ENCODE results near the gene MEIS3.
A peak's percentile ranks its signal among the peaks of the same experiment; 100 is the strongest.
"Not testable (repeated sequence)": the region's sequence is repeated elsewhere in the genome, so short reads cannot be mapped to it uniquely, and the experiment has no call there.

MEIS3 gene

DNA sequence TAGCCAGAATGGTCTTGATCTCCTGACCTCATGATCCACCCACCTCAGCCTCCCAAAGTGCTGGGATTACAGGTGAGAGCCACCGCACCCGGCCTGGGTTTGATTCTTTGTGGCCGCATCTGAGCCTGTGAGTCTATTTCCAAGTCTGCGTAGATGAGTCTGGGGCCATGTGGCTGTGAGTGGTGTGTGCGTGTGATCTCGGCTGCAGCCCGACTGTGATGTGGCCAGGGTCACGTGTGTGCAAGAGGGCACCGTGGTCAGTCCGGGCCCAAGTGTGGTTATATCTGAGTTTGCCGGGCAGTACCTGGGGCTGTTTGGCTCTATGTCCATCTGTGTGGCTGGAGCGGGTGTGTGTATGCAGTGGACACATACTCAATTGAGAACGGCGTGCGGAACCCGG lies 5.4 kb downstream of the MEIS3 start:
- DNase-seq, result no peak

DNA sequence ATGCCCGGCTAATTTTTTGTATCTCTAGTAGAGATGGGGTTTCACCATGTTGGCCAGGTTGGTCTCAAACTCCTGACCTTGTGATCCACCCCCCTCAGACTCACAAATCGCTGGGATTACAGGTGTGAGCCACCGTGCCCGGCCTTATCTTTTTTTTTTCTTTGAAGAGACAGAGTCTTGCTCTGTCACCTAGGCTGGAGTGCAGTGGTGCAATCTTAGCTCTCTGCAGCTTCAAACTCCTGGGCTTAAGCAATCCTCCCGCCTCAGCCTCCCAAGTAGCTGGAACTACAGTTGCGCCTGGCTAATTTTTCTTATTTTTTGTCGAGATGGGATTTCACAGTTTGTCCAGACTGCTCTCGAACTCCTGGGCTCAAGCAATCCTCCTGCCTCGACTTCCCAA lies 7.6 kb downstream of the MEIS3 start:
- not testable (repeated sequence) for DNase-seq

DNA sequence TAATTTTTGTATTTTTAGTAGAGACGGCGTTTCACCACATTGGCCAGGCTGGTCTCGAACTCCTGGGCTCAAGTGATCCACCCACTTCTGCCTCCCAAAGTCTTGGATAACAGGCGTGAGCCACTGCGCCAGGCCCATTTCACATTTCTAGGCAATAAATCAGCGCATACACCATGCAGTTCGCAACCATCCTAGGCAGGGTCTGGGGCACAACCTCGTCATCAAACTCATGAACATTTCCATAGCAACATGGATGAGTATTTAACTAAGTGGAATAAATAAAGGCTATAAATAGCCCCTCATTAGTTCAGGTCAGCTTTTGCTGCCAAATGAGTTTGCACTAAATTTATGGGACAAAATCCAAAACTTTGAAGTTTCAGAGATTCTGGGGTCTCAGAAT lies 8.2 kb downstream of the MEIS3 start:
- no peak for DNase-seq

DNA sequence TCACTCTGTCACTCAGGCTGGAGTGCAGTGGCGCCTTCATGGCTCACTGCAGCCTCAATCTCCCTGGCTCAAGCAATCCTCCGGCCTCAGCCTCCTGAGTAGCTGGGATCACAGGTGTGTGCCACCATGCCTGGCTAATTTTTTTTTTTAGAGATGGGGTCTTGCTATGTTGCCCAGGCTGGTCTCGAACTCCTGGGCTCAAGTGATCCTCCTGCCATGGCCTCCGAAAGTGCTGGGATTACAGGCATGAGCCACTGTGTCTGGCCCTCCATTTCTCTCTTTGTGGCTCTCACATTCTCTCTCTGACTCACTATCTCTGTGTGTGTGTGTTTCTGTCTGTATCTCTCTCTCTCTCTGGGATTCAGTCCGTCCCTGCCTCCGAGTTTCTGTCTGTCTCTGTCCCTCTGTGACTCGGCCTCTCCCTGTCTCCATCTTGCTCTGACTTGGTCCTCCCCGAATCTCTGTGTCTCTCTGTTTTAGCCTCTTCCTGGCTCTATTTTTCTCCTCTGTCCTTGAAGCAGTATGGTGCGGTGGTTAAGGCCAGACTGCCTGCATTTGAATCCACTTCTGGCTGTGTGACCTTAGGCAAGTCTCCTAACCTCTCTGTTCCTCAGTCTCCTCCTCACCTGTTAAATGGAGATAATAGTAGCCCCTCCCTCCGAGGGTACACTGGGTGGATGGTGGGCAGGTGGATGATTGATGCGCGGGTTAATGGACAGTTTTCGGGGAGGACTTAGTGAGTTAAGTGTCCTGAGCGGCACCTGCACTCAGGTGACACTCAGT lies 11.0 kb downstream of the MEIS3 start:
- DNase-seq, result no peak

DNA sequence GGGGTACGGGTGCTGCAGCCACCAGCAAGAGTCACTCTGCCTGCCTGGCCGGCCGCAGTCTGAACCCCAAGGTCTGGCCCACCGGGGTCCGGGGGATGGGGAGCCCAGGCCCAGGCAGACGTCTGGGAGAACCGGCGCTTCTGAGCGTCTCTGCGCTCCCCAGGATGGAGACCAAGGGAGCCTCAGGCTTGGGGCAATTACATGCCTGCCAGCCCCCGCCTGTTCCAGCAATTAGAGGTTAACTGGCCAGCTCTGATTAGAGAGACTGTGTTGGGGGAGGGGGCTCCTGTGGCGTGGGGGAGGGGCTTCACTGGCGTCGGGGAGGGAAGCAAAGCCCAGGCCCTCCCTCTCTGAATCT lies 11.9 kb downstream of the MEIS3 start:
- no peak for DNase-seq

DNA sequence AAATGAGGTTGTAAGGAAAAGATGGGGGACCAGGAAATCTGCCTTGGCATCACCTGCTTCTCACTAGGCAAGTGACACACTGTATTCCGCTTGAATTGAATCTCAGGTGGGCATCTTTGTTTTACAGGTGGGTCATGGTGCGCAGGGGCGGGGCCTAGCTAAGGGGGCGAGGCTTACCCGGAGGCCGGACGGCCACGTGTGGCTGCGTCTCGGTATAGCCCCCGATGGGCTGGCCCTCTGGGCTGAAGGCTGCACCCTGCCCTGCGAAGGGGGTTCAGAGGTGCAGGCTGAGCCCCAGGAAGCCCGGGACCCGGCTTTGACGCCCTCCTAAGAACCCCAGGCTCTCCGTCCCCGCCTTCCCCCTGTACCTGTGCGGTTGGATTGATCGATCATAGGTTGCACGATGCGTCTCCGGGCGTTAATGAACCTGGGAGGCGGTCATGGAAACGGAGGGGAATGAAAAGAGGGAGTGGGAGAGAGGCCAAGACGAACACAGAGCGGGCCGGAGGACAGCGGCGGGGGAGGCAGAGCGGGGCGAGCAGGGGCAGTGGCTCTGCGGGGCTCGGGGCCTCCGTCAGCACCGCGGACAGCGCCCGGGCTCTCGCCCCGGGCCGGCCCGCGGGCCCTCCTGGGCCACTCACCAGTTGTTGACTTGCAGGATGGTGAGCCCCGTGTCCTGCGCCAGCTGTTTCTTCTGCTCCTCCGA lies 12.5 kb downstream of the MEIS3 start:
- DNase-seq, result no peak

DNA sequence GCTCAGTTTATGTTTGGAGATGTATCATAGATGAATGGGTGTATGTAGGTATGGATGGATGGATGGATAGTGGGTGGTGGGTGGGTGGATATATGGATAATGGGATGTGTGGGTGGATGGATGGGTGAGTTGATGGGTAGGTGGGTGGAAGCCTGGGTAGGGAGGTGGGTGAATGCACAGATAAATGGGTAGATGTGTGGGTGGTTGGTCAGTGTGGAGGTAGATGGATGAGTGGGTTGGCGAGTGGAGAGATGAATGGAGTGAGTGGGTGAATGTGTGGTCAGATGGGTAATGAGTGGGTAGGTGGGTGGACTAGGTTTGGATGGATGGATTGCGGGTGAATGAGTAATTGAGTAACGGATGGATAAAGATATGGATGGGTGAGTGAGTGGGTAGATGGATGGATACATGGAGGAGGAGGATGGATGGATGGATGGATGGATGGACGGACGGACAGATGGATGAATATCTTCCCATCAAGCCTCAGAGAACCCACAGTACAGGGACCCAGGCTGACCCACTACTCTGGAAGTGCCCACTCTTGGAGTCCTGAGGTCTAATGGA lies 13.4 kb downstream of the MEIS3 start:
- DNase-seq, result no peak

DNA sequence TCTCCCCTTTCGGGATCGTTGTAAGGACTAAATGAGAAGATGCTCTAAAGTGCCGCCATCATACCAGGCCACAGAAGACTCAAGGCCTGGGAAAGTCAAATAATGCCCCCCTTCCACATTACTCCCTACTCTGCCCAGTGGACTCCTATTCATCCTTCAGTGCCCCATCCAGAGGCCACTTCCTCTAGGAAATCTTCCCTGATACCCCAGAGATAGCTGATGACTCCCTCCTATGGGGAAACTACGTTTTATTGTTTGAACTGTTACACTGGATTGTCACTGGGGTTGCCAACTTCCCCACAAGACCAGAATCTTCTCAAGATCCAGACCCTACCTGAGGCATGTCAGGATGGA lies 14.2 kb downstream of the MEIS3 start:
- DNase-seq, result no peak

DNA sequence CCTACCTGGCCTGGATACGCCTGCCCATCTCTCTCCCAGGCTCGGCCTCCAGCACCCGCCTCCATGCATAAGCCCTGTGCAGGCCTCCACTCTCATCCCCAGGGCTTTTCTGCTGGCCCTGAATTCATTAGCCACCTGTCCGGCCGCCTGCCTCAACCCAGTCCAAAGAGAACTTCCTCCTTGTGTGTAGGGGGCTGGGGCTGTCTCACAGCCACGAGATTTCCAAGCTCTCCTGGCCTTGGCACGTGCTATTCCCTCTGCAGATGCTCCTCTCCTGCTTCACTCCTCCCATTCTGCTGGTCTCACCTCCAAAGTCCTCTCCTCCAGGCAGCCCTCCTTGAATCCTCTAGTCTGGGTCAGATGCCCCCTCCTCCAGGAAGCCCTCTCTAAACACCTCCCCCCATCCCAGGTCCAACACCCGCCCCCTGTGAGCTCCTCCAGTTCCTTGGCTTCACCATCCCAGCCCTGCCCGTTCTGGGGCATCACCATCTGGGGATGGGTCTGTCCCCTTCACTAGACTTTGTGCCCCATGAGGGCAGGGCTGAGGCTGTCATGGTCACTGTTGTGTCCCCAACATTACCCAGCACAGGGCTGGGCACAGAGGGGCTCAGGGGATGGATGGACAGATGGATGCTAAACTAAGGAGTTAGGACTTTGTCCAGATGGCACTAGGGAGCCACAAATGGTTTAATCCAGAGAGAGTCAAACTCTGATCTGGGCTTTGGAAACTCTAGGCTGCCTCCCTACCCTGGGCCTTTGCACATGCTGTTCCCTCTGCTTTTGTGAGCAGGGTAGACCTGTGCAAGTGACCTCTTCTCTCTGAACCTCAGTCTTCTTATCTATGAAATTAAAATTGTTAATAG lies 14.8 kb downstream of the MEIS3 start:
- DNase-seq, result no peak

DNA sequence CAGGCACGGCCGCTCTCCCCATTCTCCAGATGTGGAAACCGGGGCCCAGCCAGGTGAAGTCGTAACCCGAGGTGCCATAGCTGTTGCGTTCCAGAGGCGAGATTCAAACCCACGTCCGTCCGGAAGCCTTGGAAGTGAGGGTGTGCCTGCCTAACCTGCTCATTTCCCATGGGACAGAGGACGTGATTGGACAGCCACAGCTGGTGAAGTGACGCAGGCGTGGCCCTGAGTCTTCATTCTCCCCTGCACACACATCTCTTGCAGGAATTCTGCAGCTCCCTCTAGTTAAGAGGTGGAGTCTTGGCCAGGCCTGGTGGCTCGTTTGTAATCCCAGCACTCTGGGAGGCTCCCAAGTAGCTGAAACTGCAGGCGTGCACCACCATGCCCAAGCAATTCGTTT lies 16.8 kb downstream of the MEIS3 start:
- DNase-seq, result no peak

DNA sequence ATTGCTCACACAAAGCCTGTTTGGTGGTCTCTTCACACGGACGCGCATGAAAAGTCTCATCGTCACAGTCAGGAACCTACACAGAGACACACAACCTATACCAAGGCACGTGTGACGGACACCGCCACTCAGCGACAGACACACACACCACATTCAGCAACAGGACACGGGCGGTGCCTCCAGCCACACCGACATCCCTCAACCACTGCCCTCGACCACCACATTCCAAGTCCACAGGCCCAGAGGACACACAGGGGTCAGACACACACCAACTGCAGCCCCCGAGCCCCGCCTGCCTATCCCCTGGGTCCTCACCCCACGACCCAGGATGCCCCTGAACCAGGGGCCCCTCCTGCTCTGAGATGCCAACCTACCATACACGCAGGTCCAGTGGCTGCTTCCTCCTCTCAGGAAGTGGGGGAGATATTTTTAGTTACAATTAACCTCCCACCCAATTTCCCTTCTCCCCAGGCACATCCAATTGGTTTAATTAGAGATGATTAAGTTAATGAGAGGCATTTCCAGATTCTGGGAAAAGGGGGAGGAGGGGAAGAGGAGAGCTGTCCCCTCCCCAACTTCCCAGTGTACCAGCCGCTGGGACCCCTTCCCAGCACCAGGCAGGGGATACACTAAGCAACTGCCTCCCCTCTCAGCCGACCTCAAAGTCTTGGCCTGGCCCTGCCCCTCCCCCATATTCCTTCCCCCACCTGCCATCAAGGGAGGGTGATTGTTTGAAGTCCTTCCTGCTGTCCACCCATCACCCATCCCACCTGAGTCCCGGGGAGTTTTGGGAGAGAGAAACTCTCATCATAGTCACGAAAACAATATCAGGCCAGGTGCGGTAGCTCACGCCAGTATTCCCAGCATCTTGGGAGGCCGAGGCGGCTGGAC lies 20.4 kb downstream of the MEIS3 start:
- no peak for DNase-seq

DNA sequence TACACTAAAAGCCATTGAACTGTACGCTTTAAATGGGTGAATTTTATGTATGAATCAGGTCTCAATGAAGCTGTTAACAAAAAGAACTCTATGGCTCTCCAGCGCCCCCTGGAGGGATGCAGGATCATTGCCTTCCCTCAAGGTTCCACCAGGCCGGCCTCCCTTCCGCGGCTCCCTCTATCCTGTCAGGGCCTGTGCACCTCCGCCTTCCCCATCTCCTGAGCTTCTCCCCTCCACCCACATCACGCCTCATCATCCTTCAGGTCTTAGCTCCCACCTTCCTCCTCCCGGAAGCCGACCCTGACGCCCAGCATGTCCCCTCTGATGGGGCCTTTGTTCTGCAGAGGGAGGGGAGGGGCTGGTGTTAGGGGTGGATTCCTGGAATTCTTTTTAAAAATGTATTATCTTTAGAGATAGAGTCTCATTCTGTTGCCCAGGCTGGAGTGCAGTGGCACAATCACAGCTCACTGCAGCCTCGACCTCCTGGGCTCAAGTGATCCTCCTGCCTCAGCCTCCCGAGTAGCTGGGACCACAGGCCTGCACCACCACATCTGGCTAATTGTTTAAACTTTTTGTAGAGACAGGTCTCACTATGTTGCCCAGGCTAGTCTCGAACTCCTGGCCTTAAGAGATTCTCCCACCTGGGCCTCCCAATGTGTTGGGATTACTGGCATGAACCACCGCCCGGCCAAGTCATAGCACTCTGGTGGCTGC lies 27.7 kb downstream of the MEIS3 start:
- DNase-seq, result peak; percentile 91

DNA sequence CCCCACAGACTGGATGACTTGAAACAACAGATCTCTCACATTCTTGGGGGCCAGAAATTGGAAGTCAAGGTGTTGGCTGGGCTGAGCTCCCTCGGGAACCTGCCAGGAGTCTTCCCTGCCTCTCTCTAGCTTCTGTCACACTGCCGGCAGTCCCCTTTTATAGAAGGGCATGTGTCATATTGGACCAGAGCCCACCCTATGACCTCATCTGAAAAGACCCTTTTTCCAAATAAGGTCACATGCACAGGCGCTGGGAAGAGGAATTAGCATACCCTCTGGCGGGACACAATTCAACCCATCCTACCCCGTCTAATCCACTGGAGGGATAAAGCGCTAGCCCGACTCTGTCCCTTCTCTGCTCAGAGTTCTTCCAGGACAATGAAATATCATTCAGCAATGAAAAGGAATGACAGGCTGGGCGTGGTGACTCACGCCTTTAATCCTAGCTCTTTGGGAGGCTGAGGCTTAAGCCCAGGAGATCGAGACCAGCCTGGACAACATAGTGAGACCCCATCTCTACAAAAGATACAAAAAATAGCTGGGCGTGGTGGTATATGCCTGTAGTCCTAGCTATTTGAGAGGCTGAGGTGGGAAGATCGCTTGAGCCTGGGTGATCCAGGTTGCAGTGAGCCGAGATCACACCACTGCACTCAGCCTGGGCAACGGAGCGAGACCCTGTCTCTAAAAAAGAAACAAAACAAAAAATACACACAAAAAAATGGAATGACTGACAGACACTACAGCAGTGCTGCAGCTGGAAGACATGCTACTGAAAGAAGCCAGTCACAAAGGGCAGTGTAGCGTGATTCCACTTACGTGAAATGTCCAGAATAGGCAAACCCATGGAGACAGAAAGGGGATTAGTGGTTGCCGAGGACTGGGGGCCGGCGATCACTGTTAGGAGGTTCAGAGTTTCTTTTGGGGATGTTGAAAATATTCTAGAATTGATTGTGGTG lies 28.5 kb downstream of the MEIS3 start:
- no peak for DNase-seq

DNA sequence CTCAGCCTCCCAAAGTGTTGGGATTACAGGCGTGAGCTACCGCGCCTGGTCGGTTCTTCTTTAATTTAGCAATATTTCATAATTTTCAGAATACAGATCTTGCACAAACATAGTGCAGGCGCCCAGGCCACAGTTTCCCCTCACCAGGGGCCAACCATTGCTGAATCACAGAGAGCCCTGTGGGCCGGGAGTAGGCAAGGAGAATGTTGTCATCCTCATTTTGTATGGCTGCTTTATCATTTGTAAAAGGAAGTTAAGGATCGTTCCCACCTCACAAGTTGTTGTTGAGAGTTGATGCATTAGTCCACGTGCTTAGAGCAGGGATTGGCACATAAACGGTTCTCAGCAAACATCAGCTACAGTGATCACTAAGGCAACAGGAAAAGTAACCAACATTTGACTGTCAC lies 30.2 kb downstream of the MEIS3 start:
- no peak for DNase-seq

DNA sequence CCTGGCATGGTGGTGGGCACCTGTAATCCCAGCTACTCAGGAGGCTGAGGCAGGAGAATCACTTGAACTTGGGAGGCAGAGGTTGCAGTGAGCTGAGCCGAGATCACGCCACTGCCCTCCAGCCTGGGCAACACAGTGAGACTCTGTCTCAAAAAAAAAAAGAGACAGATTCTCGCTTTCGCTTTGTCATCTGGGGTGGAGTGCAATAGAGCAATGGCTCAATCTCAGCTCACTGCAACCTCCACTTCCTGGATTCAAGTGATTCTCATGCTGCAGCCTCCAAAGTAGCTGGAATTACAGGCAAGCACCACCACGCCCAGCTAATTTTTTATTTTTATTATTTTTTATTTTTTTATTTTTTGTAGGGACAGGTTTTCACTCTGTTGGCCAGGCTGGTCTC lies 30.6 kb downstream of the MEIS3 start:
- not testable (repeated sequence) for DNase-seq

DNA sequence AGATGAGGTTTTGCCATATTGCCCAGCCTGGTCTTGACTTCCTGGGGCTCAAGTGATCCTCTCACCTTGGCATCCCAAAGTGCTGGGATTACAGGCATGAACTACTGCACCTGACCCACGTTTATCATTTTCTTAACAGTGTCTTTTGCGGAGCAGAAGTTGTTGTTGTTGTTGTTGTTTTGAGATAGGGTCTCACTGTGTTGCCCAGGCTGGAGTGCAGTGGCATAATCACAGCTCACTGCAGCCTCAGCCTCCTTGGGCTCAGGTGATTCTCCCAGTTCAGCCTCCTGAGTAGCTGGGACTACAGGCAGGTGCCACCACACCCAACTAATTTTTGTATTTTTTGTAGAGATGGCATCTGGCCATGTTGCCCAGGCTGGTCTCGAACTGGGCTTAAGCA lies 31.7 kb downstream of the MEIS3 start:
- not testable (repeated sequence) for DNase-seq

DNA sequence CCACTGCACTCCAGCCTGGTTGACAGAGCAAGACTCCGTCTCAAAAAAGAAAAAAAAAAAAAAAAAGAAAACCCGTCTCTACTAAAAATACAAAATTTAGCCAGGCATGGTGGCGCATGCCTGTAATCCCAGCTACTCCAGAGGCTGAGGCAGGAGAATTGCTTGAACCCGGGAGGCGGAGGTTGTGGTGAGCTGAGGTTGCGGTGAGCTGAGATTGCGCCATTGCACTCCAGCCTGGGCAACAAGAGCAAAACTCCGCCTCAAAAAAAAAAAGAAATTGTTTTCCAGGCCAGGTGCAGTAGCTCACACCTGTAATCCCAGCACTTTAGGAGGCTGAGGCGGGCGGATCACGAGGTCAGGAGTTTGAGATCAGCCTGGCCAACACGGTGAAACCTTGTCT lies 32.7 kb downstream of the MEIS3 start:
- not testable (repeated sequence) for DNase-seq

DNA sequence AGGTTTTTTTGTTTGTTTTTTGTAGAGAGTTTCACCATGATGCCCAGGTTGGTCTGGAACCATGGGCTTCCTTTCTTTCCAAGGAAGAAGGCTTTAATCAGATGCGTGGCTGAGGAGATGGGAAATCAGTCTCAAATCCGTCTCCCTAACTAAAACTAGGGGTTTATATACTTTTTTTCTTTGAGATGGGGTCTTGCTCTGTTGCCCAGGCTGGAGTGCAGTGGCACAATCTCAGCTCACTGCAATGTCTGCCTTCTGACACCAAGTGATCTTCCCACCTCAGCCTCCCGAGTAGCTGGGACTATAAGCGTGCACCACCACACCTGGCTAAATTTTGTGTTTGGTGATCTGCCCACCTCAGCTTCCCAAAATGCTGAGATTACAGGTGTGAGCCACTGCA lies 34.8 kb downstream of the MEIS3 start:
- not testable (repeated sequence) for DNase-seq

DNA sequence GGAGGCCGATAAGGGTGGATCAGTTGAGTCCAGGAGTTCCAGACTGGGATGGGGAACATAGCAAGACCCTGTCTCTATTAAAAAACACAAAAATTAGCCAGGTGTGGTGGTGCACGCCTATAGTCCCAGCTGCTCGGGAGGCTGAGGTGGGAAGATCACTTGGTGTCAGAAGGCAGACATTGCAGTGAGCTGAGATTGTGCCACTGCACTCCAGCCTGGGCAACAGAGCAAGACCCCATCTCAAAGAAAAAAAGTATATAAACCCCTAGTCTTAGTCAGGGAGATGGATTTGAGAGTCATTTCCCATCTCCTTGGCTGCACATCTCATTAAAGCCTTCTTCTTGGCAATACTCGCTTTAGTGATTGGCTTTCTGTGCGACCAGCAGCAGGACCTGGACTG lies 35.4 kb downstream of the MEIS3 start:
- not testable (repeated sequence) for DNase-seq

DNA sequence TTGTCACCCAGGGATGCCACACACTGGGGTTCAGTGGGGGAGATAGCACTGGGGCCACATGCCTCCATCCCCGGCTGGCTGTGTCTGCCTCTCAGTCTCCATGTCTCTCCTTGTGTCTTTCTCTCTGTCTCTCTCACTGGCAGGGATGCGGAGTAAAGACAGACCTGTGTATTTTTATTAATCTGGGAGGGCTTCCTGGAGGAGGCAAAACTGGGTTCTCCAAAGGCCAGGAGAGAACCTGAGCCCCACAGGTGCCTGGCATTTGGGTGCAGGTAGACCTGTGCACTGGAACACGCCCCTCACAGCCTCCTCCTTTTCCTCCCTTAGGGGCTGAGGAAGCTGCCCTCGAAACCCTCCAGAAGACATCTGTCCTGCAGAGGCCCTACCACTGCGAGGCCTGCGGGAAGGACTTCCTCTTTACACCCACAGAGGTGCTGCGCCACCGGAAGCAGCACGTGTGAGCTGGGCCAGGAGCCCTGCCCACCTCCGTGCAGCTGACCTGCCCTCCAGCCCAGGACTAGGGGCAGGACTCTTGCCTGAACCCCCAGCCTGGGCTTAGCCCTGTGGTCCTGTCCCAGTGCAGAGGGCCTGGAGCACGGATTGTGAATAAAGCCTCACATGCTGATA lies 37.6 kb downstream of the MEIS3 start:
- DNase-seq, result no peak

Data from activated CD4-positive, alpha-beta T cell treated with anti-CD3 and anti-CD28 coated beads for 48 hours (primary cell).